Measurements from ENCODE around the gene RIN1. TPM values are rescaled to one million over a fixed set of nuclear protein-coding genes. Genes with fewer than 3 reads are reported as not detected.

RIN1 gene
- total and polyA plus RNA-seq, 2 of the 13 experiments (the other 11 are each of a cell fraction or from before 2014, with no cell fraction given): 2.4 to 4.1 TPM

- peak overlapping the region; percentile 57 to 78 (median 59); a peak in 5 of 6 replicates for H3K4me3 ChIP-seq (replicated peaks in 1 of 3; ENCODE audit: insufficient read depth in 1 of 3, low read depth in 2 of 3, low read length in 3 of 3)
- H3K9ac ChIP-seq (ENCODE audit: insufficient read depth, low read depth, low read length): peak overlapping the region; percentile 72
- peak overlapping the region; percentile 97 for H3K27ac ChIP-seq (ENCODE audit: extremely low read length, insufficient read depth, low read length)
- no TSS peak for BruUV-seq (replicated peaks)
- no peaks in the 10 kb centered on the region for H3K36me3 ChIP-seq (replicated peaks in 1 of 2; ENCODE audit: control insufficient read depth in 1 of 2, insufficient read depth in 2 of 2, low read length in 2 of 2)
- ATAC-seq: peak; percentile 5
- no peak for FAIRE-seq
- H3K4me2 ChIP-seq (ENCODE audit: low read depth, low read length): peak overlapping the region; percentile 97
- 49% methylated on average over 4 of the region's 26 CpGs for WGBS (ENCODE audit: low lambda C conversion rate)
- H3K4me1 ChIP-seq (ENCODE audit: insufficient read depth, low read length): peaks cover 38% of the 10 kb centered on the region
- in situ Hi-C loops (cut with HindIII; ENCODE audit: extremely low pct_ligation_motif_present, low pct_unique_long_range_greater_than_20kb) (no loop called here), intact Hi-C loops (cut with micrococcal nuclease; ENCODE audit: unreplicated experiment) (loop anchor here (1.0 to 10.0 kb wide), 3 partner anchors 17 to 89 kb away; no protein-coding TSS in a partner anchor)
- no peaks in the 10 kb centered on the region for H4K20me1 ChIP-seq (ENCODE audit: insufficient read depth, low read length)
- H3K27me3 ChIP-seq (ENCODE audit: control insufficient read depth in 1 of 2, insufficient read depth in 2 of 2, low read length in 2 of 2): peaks cover 0 to 3% of the 10 kb centered on the region in 2 experiments; a peak in 1 of 5 replicates
- H3K9me3 ChIP-seq (ENCODE audit: low read length): no peaks in the 10 kb centered on the region
- ChIA-PET CTCF (ENCODE audit: low intra/inter-chr PET ratio, low total read pairs) (interaction anchor here (1.2 to 4.2 kb wide), 7 partner anchors 10 to 78 kb away, joined by 3 to 68 read pairs (median 4); partner anchors contain the start of gene RIN1), POLR2A (interaction anchor here (0.5 to 5.2 kb wide), 19 partner anchors 9 to 769 kb away, joined by 3 to 121 read pairs (median 13); partner anchors contain the start of genes B4GAT1, MRPL11, RBM14 and RBM4)
- peak overlapping the region; percentile 94 for H2AFZ ChIP-seq (ENCODE audit: low read length)
- DNase-seq (ENCODE audit: low spot score): no peak
- H3K79me2 ChIP-seq (ENCODE audit: insufficient read depth, low read length): no peaks in the 10 kb centered on the region
- TF ChIP-seq REPIN1 (CRISPR knock-in tag; IDR thresholded peaks at IDR 0.05; ENCODE audit: borderline replicate concordance, low read depth) (no peak), RBFOX2 (IDR thresholded peaks at IDR 0.05; ENCODE audit: low read depth, low read length) (no peak), ZC3H4 (CRISPR knock-in tag; IDR thresholded peaks at IDR 0.05; ENCODE audit: borderline replicate concordance) (no peak), ZNF274 (CRISPR knock-in tag; IDR thresholded peaks at IDR 0.05) (no peak), ZNF124 (CRISPR knock-in tag; IDR thresholded peaks at IDR 0.05) (no peak), KLF13 (CRISPR knock-in tag; IDR thresholded peaks at IDR 0.05) (0 out of 2 replicates have a peak, but pooled peaks have one; percentile 12), SP5 (CRISPR knock-in tag; IDR thresholded peaks at IDR 0.05; ENCODE audit: borderline replicate concordance, low read depth) (no peak), ZNF512 (CRISPR knock-in tag; IDR thresholded peaks at IDR 0.05) (no peak), NR2F2 (IDR thresholded peaks at IDR 0.05; ENCODE audit: borderline replicate concordance, low read depth) (0 out of 2 replicates have a peak, but pooled peaks have one; percentile 18), ZNF431 (CRISPR knock-in tag; IDR thresholded peaks at IDR 0.05; ENCODE audit: borderline replicate concordance, low read depth) (no peak), BCLAF1 (IDR thresholded peaks at IDR 0.05) (no peak), KDM1A (CRISPR knock-in tag; IDR thresholded peaks at IDR 0.05) (no peak), JARID2 (CRISPR knock-in tag; IDR thresholded peaks at IDR 0.05; ENCODE audit: insufficient replicate concordance) (no peak), PITX1 (CRISPR knock-in tag; IDR thresholded peaks at IDR 0.05) (no peak), ZNF367 (CRISPR knock-in tag; IDR thresholded peaks at IDR 0.05; ENCODE audit: borderline replicate concordance) (no peak), ZFP1 (CRISPR knock-in tag; IDR thresholded peaks at IDR 0.05) (0 out of 2 replicates have a peak, but pooled peaks have one; percentile 26), BATF2 (CRISPR knock-in tag; IDR thresholded peaks at IDR 0.05) (no peak), ZNF737 (CRISPR knock-in tag; IDR thresholded peaks at IDR 0.05; ENCODE audit: borderline replicate concordance) (0 out of 2 replicates have a peak, but pooled peaks have one; percentile 49), HOXA3 (CRISPR knock-in tag; IDR thresholded peaks at IDR 0.05) (no peak), ZNF891 (CRISPR knock-in tag; IDR thresholded peaks at IDR 0.05) (no peak), MBD4 (IDR thresholded peaks at IDR 0.05; ENCODE audit: borderline replicate concordance, low read length) (no peak), TOE1 (CRISPR knock-in tag; IDR thresholded peaks at IDR 0.05) (no peak)
Observed at GRCh38 chr11:66311470-66311964, 24.7 kb downstream of the RIN1 start.

Measured in HepG2 (cell line).